Effector CD4-positive, alpha-beta T cell (primary cell): ENCODE measurements around the gene CATSPERZ.
"Not testable (repeated sequence)": the region's sequence is repeated elsewhere in the genome, so short reads cannot be mapped to it uniquely, and the experiment has no call there.

ENCODE experiments used
- DNase-seq: peaks from one replicate; pipeline ENCODE4 v3.0.0-alpha.2; 2020

CATSPERZ gene

GRCh38 chr11:64321026-64321425, 20.9 kb downstream of the CATSPERZ start:
- DNase-seq = no peak

GRCh38 chr11:64321533-64321932, 21.4 kb downstream of the CATSPERZ start:
- DNase-seq = no peak

GRCh38 chr11:64322925-64323260, 22.7 kb downstream of the CATSPERZ start:
- DNase-seq = no peak

GRCh38 chr11:64323373-64323772, 23.2 kb downstream of the CATSPERZ start:
- DNase-seq = no peak

GRCh38 chr11:64323984-64324383, 23.8 kb downstream of the CATSPERZ start:
- not testable (repeated sequence) for DNase-seq

- DNase-seq = no peak
Observed at GRCh38 chr11:64324692-64325469, 24.7 kb downstream of the CATSPERZ start.

- no peak for DNase-seq
Observed at GRCh38 chr11:64327375-64327774, 27.2 kb downstream of the CATSPERZ start.

- DNase-seq = no peak
Observed at GRCh38 chr11:64327993-64328392, 27.8 kb downstream of the CATSPERZ start.

GRCh38 chr11:64330888-64331287, 30.7 kb downstream of the CATSPERZ start:
- DNase-seq = no peak

- DNase-seq = peak; percentile 47
Observed at GRCh38 chr11:64331569-64332371, 31.6 kb downstream of the CATSPERZ start.

GRCh38 chr11:64333556-64333955, 33.4 kb downstream of the CATSPERZ start:
- DNase-seq = no peak

- no peak for DNase-seq
Observed at GRCh38 chr11:64334764-64335735, 34.9 kb downstream of the CATSPERZ start.

- no peak for DNase-seq
Observed at GRCh38 chr11:64337538-64338249, 37.5 kb downstream of the CATSPERZ start.

- no peak for DNase-seq
Observed at GRCh38 chr11:64338716-64339115, 38.6 kb downstream of the CATSPERZ start.

GRCh38 chr11:64339286-64339685, 39.1 kb downstream of the CATSPERZ start:
- DNase-seq = no peak

- DNase-seq = peak; percentile 83
Observed at GRCh38 chr11:64339754-64340408, 39.7 kb downstream of the CATSPERZ start, which contains the start of gene CCDC88B. TSS of gene CCDC88B (plus strand) at chr11:64340204. CDS start at chr11:64340267, 63 bp downstream.

- DNase-seq = peak; percentile 62
Observed at GRCh38 chr11:64340671-64341335, 40.6 kb downstream of the CATSPERZ start.

GRCh38 chr11:64341429-64341828, 41.3 kb downstream of the CATSPERZ start:
- no peak for DNase-seq

- peak; percentile 78 for DNase-seq
Observed at GRCh38 chr11:64341851-64342791, 42.0 kb downstream of the CATSPERZ start.
